Natural killer cell (primary cell): ENCODE data around the gene REC114. TPM values are rescaled to one million over a fixed set of nuclear protein-coding genes. Genes with fewer than 3 reads are reported as not detected.

Source experiments
- ATAC-seq, 3 donors: fragments of 150-1000 bp in 2 of 3; fragments of 200-7000 bp in 1 of 3; cut with Tn5 transposase; 1 replicate in 1 of 3; 2 replicates in 2 of 3; pipeline ENCODE4 v1.10.0; 2021; ENCODE audit warnings: mild to moderate bottlenecking in 2 of 3, moderate library complexity in 2 of 3
- DNase-seq, 2 donors: peaks; one replicate each; pipeline versions ENCODE4 v3.0.0 to v3.0.0-alpha.2; 2013 to 2021; ENCODE audit warnings: mixed read lengths in 1 of 2
- H3K27ac ChIP-seq: one replicate; pipeline ENCODE4 v1.5.1; 2013; ENCODE audit warnings: mild to moderate bottlenecking, low read length
- H3K27me3 ChIP-seq: one replicate; pipeline ENCODE4 v1.6.1; 2013; ENCODE audit warnings: low read length; ENCODE audit not compliant: control insufficient read depth, insufficient read depth
- H3K36me3 ChIP-seq: one replicate; pipeline ENCODE4 v1.6.1; 2013; ENCODE audit warnings: low read length; ENCODE audit not compliant: control insufficient read depth, insufficient read depth
- H3K4me1 ChIP-seq: one replicate; pipeline ENCODE4 v1.6.1; 2013; ENCODE audit warnings: low read length; ENCODE audit not compliant: control insufficient read depth, insufficient read depth
- H3K4me3 ChIP-seq: one replicate; pipeline ENCODE4 v1.5.1; 2013; ENCODE audit warnings: low read length
- H3K9me3 ChIP-seq: one replicate; pipeline ENCODE4 v1.6.1; 2013; ENCODE audit warnings: low read length; ENCODE audit not compliant: control insufficient read depth, insufficient read depth
- H3K27ac Mint-ChIP-seq, 2 donors: one replicate each; pipeline ENCODE4 v1.8.0; 2022; ENCODE audit warnings: mild to moderate bottlenecking in 2 of 2, mixed read lengths in 2 of 2, moderate library complexity in 1 of 2
- H3K27me3 Mint-ChIP-seq, 2 donors: one replicate each; pipeline ENCODE4 v1.8.0; 2022; ENCODE audit warnings: low read depth in 2 of 2, mixed read lengths in 2 of 2
- H3K36me3 Mint-ChIP-seq: one replicate; pipeline ENCODE4 v1.8.0; 2022; ENCODE audit warnings: mixed read lengths
- H3K4me1 Mint-ChIP-seq, 2 donors: one replicate each; pipeline ENCODE4 v1.8.0; 2022; ENCODE audit warnings: mixed read lengths in 2 of 2
- H3K4me3 Mint-ChIP-seq: one replicate; pipeline ENCODE4 v1.8.0; 2022; ENCODE audit warnings: mild to moderate bottlenecking, moderate library complexity, mixed read lengths
- H3K9me3 Mint-ChIP-seq, 2 donors: one replicate each; pipeline ENCODE4 v1.8.0; 2022; ENCODE audit warnings: mixed read lengths in 2 of 2
- WGBS: methylation state at CpG from one replicate; pipeline ENCODE4 v1.1.7; 2013; ENCODE audit warnings: missing lambda C conversion rate; ENCODE audit not compliant: insufficient coverage; 5-methylcytosine and 5-hydroxymethylcytosine counted together
- intact Hi-C: fragments of 100-400 bp; cut with micrococcal nuclease; formaldehyde crosslinking; loops from one replicate; pipeline ENCODE4 v1.14.2; 2022
- total RNA-seq, 4 donors: library from RNA; stranded (reverse); fragments of 120-200 nt in 1 of 4; gene quantifications; one replicate each; pipeline versions ENCODE4 v1.2.3 to v1.2.4, GENCODE V29; 2013 to 2022
- TF ChIP-seq, protein P1 (sequence below): fragments of 200-600 bp; IDR thresholded peaks from one replicate; pipeline ENCODE4 v1.8.0; 2022; ENCODE audit warnings: antibody characterized with exemption

The REC114 gene
- total RNA-seq, 3 donors from 2014 or later (not counting 1 experiment from before 2014, with no cell fraction given), result not detected

DNA sequence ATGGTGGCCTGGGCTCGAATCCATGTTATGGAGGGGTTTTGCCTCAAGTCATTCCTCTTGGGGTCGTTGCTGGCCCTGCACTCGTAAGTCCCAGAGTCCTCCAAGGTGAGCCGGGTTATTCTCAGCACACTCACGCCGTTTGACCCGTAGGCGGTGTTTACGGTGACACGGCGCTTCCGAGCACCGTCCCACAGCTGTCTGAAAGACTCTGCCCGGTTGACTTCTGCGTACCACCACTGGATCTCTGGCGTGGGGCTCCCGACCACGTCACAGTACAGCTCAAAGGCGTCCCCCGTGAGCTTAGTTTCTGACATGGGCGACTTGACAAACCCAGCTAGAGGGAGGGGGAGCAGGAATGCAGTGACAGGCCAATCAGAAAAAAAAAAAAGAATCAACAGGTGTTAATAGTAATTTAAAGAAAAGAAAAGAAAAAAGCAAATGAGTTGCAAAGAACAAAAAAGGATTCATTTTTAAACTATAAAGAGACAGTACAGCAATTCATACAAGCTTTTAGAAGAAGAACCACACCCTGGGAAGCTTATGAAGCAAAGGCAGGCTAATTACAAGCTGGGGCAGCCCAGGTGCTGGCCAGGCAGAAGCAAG lies 154.2 kb downstream of the REC114 start:
- Histone ChIP-seq H3K4me1 (peaks cover 6% of the 10 kb centered on the region), H3K9me3 (no peaks in the 10 kb centered on the region), H3K36me3 (no peaks in the 10 kb centered on the region), H3K4me3 (no peak overlapping the region), H3K27me3 (no peaks in the 10 kb centered on the region), H3K27ac (no peak overlapping the region)
- Mint-ChIP-seq H3K27ac (no peak overlapping the region), H3K36me3 (no peaks in the 10 kb centered on the region), H3K4me3 (no peak overlapping the region), H3K27me3 (no peaks in the 10 kb centered on the region), H3K9me3 (no peaks in the 10 kb centered on the region), H3K4me1 (peaks cover 52 to 70% of the 10 kb centered on the region in 2 donors)
- TF ChIP-seq, protein P1, sequence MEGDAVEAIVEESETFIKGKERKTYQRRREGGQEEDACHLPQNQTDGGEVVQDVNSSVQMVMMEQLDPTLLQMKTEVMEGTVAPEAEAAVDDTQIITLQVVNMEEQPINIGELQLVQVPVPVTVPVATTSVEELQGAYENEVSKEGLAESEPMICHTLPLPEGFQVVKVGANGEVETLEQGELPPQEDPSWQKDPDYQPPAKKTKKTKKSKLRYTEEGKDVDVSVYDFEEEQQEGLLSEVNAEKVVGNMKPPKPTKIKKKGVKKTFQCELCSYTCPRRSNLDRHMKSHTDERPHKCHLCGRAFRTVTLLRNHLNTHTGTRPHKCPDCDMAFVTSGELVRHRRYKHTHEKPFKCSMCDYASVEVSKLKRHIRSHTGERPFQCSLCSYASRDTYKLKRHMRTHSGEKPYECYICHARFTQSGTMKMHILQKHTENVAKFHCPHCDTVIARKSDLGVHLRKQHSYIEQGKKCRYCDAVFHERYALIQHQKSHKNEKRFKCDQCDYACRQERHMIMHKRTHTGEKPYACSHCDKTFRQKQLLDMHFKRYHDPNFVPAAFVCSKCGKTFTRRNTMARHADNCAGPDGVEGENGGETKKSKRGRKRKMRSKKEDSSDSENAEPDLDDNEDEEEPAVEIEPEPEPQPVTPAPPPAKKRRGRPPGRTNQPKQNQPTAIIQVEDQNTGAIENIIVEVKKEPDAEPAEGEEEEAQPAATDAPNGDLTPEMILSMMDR, result no peak
- DNase-seq (no peak), ATAC-seq (no peak)
- intact Hi-C loops, result no loop called here
- WGBS, result 96% methylated on average over 21 of the region's 21 CpGs

- H3K4me1 ChIP-seq, result peaks cover 11% of the 10 kb centered on the region
- H3K27ac ChIP-seq, result no peak overlapping the region
- no peaks in the 10 kb centered on the region for H3K36me3 ChIP-seq
- no peak overlapping the region for H3K4me3 ChIP-seq
- H3K4me1 Mint-ChIP-seq, result peaks cover 47 to 63% of the 10 kb centered on the region in 2 donors
- DNase-seq (no peak), ATAC-seq (no peak)
- no peaks in the 10 kb centered on the region for H3K36me3 Mint-ChIP-seq
- WGBS, result 85% methylated on average over 3 of the region's 3 CpGs
- no peaks in the 10 kb centered on the region for H3K27me3 ChIP-seq
- no peak overlapping the region for H3K27ac Mint-ChIP-seq
- H3K9me3 ChIP-seq, result no peaks in the 10 kb centered on the region
- intact Hi-C loops, result no loop called here
- H3K27me3 Mint-ChIP-seq, result no peaks in the 10 kb centered on the region
- H3K9me3 Mint-ChIP-seq, result no peaks in the 10 kb centered on the region
- TF ChIP-seq, protein P1, result no peak
- no peak overlapping the region for H3K4me3 Mint-ChIP-seq
These were observed 155.7 kb downstream of the REC114 start for GRCh38 chr15:73598530-73599160.

GRCh38 chr15:73599934-73600333 lies 157.0 kb downstream of the REC114 start:
- Histone ChIP-seq H3K27me3 (no peaks in the 10 kb centered on the region), H3K27ac (no peak overlapping the region), H3K9me3 (no peaks in the 10 kb centered on the region), H3K36me3 (no peaks in the 10 kb centered on the region), H3K4me3 (no peak overlapping the region), H3K4me1 (peaks cover 11% of the 10 kb centered on the region)
- Mint-ChIP-seq H3K27me3 (no peaks in the 10 kb centered on the region), H3K4me3 (no peak overlapping the region), H3K4me1 (peaks cover 38 to 50% of the 10 kb centered on the region in 2 donors), H3K9me3 (no peaks in the 10 kb centered on the region), H3K36me3 (no peaks in the 10 kb centered on the region), H3K27ac (no peak overlapping the region)
- WGBS, result 100% methylated on average over 1 of the region's 1 CpG
- DNase-seq, result no peak
- intact Hi-C loops, result no loop called here
- TF ChIP-seq, protein P1, result no peak
- no peak for ATAC-seq
